BLaER1 treated with 17β-estradiol and CSF1 and Interleukin-3, amounts not matched to agents 10 nM and 100 nM (cell line): ENCODE results near the gene LIF.

Experiments used
- H3K27ac ChIP-seq, 11 experiments: shearing (Covaris generic); formaldehyde crosslinking; 2 replicates each; pipeline ENCODE4 v1.8.1; 2022
- H3K27me3 ChIP-seq, 11 experiments: shearing (Covaris generic); formaldehyde crosslinking; 2 replicates each; pipeline ENCODE4 v1.8.1; 2022
- H3K36me3 ChIP-seq, 11 experiments: shearing (Covaris generic); formaldehyde crosslinking; 2 replicates each; pipeline ENCODE4 v1.8.1; 2022
- H3K4me1 ChIP-seq, 10 experiments: shearing (Covaris generic); formaldehyde crosslinking; 2 replicates each; pipeline ENCODE4 v1.8.1; 2022
- H3K4me2 ChIP-seq, 11 experiments: shearing (Covaris generic); formaldehyde crosslinking; 2 replicates each; pipeline ENCODE4 v1.8.1; 2022
- H3K4me3 ChIP-seq, 10 experiments: shearing (Covaris generic); formaldehyde crosslinking; 2 replicates each; pipeline ENCODE4 v1.8.1; 2022
- H3K9ac ChIP-seq, 11 experiments: shearing (Covaris generic); formaldehyde crosslinking; 2 replicates each; pipeline ENCODE4 v1.8.1; 2022
- H3K9me3 ChIP-seq, 11 experiments: shearing (Covaris generic); formaldehyde crosslinking; replicated peaks in 1 of 11; 2 replicates each; pipeline ENCODE4 v1.8.1; 2022
- H4K20me1 ChIP-seq, 11 experiments: shearing (Covaris generic); formaldehyde crosslinking; 2 replicates each; pipeline ENCODE4 v1.8.1; 2022
- Cebpa-rat ChIP-seq, 11 experiments: shearing (Covaris generic); IDR thresholded peaks; 2 replicates each; pipeline ENCODE4 v1.8.1; 2022

Gene LIF

GRCh38 chr22:30272781-30273601 is 26.4 kb upstream of the LIF start:
- Histone ChIP-seq H3K4me2 (peak overlapping the region; percentile 11 to 100 (median 98); a peak in 21 of 22 replicates), H3K27me3 (no peaks in the 10 kb centered on the region), H3K9ac (peak overlapping the region in 8 of 11 experiments; percentile 10 to 75 (median 30); a peak in 10 of 22 replicates), H3K9me3 (no peaks in the 10 kb centered on the region), H3K4me1 (peaks cover 86 to 100% (median 100%) of the 10 kb centered on the region in 10 experiments), H3K36me3 (peaks cover 0 to 36% (median 21%) of the 10 kb centered on the region in 11 experiments; a peak in 14 of 22 replicates), H4K20me1 (no peaks in the 10 kb centered on the region), H3K27ac (peak overlapping the region; percentile 71 to 99 (median 85); a peak in 21 of 22 replicates), H3K4me3 (no peak overlapping the region)
- no peak for TF ChIP-seq Cebpa-rat (IDR thresholded peaks at IDR 0.05)

GRCh38 chr22:30270832-30271231 is 24.3 kb upstream of the LIF start:
- peak overlapping the region; percentile 56 to 100 (median 99) for H3K27ac ChIP-seq
- peak overlapping the region; percentile 37 to 100 (median 98) for H3K4me2 ChIP-seq
- peak in 5 of 11 experiments; percentile 28 to 95 (median 65); a peak in 6 of 22 replicates for TF ChIP-seq Cebpa-rat (IDR thresholded peaks at IDR 0.05)
- no peaks in the 10 kb centered on the region for H3K27me3 ChIP-seq
- peak overlapping the region; percentile 8 to 94 (median 60); a peak in 17 of 22 replicates for H3K9ac ChIP-seq
- no peaks in the 10 kb centered on the region for H4K20me1 ChIP-seq
- H3K9me3 ChIP-seq: no peaks in the 10 kb centered on the region
- H3K4me3 ChIP-seq: peak overlapping the region in 3 of 10 experiments; percentile 9 to 41 (median 22); a peak in 3 of 20 replicates
- peaks cover 82 to 96% (median 86%) of the 10 kb centered on the region in 10 experiments for H3K4me1 ChIP-seq
- H3K36me3 ChIP-seq: peaks cover 0 to 36% (median 21%) of the 10 kb centered on the region in 11 experiments; a peak in 14 of 22 replicates

GRCh38 chr22:30268331-30268730 is 21.8 kb upstream of the LIF start:
- H4K20me1 ChIP-seq: peaks cover 0 to 22% (median 0%) of the 10 kb centered on the region in 11 experiments; a peak in 3 of 22 replicates
- peak overlapping the region; percentile 85 to 100 (median 98) for H3K4me2 ChIP-seq

GRCh38 chr22:30267382-30268302 is 21.1 kb upstream of the LIF start:
- peak overlapping the region; percentile 79 to 100 (median 99) for H3K27ac ChIP-seq
- peak overlapping the region; percentile 83 to 98 (median 96) for H3K9ac ChIP-seq
- no peaks in the 10 kb centered on the region for H3K27me3 ChIP-seq
- peak overlapping the region; percentile 85 to 100 (median 98) for H3K4me2 ChIP-seq
- peaks cover 82 to 95% (median 86%) of the 10 kb centered on the region in 10 experiments for H3K4me1 ChIP-seq
- no peaks in the 10 kb centered on the region for H3K9me3 ChIP-seq
- TF ChIP-seq Cebpa-rat (IDR thresholded peaks at IDR 0.05): no peak
- H3K4me3 ChIP-seq: peak overlapping the region; percentile 56 to 92 (median 76)
- peaks cover 0 to 28% (median under 1%) of the 10 kb centered on the region in 11 experiments; a peak in 7 of 22 replicates for H4K20me1 ChIP-seq
- peaks cover 0 to 57% (median 46%) of the 10 kb centered on the region in 11 experiments; a peak in 20 of 22 replicates for H3K36me3 ChIP-seq

More at GRCh38 chr22:30268331-30268730, 21.8 kb upstream of the LIF start:
- Histone ChIP-seq H3K36me3 (peaks cover 0 to 57% (median 42%) of the 10 kb centered on the region in 11 experiments; a peak in 20 of 22 replicates), H3K4me1 (peaks cover 82 to 96% (median 86%) of the 10 kb centered on the region in 10 experiments), H3K27me3 (no peaks in the 10 kb centered on the region), H3K9ac (peak overlapping the region; percentile 83 to 98 (median 96)), H3K27ac (peak overlapping the region; percentile 79 to 100 (median 99); a peak in 21 of 22 replicates), H3K9me3 (no peaks in the 10 kb centered on the region), H3K4me3 (peak overlapping the region in 9 of 10 experiments; percentile 56 to 92 (median 77); a peak in 18 of 20 replicates)
- no peak for TF ChIP-seq Cebpa-rat (IDR thresholded peaks at IDR 0.05)

- Histone ChIP-seq H3K4me2 (peak within 1 kb of the TSS; percentile 85 to 100 (median 98)), H3K9me3 (no peaks in the 10 kb centered on the region)
- TF ChIP-seq Cebpa-rat (IDR thresholded peaks at IDR 0.05): peak in 9 of 11 experiments; percentile 51 to 86 (median 70); a peak in 14 of 22 replicates
These were observed 20.2 kb upstream of the LIF start, which contains the start of gene OSM for GRCh38 chr22:30266445-30267381. Gene OSM, minus strand, starts transcription at chr22:30266851. Its CDS starts 52 bp downstream, at chr22:30266799.

GRCh38 chr22:30265823-30266444 is 19.4 kb upstream of the LIF start:
- H3K4me3 ChIP-seq: peak overlapping the region; percentile 56 to 92 (median 76)
- peaks cover 82 to 93% (median 86%) of the 10 kb centered on the region in 10 experiments for H3K4me1 ChIP-seq
- H3K4me2 ChIP-seq: peak overlapping the region; percentile 85 to 100 (median 98)
- peak overlapping the region; percentile 79 to 100 (median 99) for H3K27ac ChIP-seq
- H4K20me1 ChIP-seq: peaks cover 0 to 43% (median 8%) of the 10 kb centered on the region in 11 experiments; a peak in 12 of 22 replicates
- H3K9me3 ChIP-seq: no peaks in the 10 kb centered on the region
- peak; percentile 63 to 98 (median 88); a peak in 19 of 22 replicates for TF ChIP-seq Cebpa-rat (IDR thresholded peaks at IDR 0.05)
- peaks cover 0 to 63% (median 54%) of the 10 kb centered on the region in 11 experiments; a peak in 20 of 22 replicates for H3K36me3 ChIP-seq
- H3K27me3 ChIP-seq: no peaks in the 10 kb centered on the region
- H3K9ac ChIP-seq: peak overlapping the region; percentile 83 to 98 (median 96)

More at GRCh38 chr22:30266445-30267381, 20.2 kb upstream of the LIF start, which contains the start of gene OSM:
- Histone ChIP-seq H3K27ac (peak within 1 kb of the TSS; percentile 79 to 100 (median 99)), H3K4me3 (peak within 1 kb of the TSS; percentile 56 to 92 (median 76)), H3K4me1 (peaks cover 82 to 95% (median 86%) of the 10 kb centered on the region in 10 experiments), H3K27me3 (no peaks in the 10 kb centered on the region), H3K9ac (peak within 1 kb of the TSS; percentile 83 to 98 (median 96)), H4K20me1 (peaks cover 0 to 38% (median 8%) of the 10 kb centered on the region in 11 experiments; a peak in 12 of 22 replicates), H3K36me3 (peaks cover 0 to 65% (median 51%) of the 10 kb centered on the region in 11 experiments; a peak in 20 of 22 replicates)
